Measurements from ENCODE around the gene BTBD3.

- TF ChIP-seq, protein P1, sequence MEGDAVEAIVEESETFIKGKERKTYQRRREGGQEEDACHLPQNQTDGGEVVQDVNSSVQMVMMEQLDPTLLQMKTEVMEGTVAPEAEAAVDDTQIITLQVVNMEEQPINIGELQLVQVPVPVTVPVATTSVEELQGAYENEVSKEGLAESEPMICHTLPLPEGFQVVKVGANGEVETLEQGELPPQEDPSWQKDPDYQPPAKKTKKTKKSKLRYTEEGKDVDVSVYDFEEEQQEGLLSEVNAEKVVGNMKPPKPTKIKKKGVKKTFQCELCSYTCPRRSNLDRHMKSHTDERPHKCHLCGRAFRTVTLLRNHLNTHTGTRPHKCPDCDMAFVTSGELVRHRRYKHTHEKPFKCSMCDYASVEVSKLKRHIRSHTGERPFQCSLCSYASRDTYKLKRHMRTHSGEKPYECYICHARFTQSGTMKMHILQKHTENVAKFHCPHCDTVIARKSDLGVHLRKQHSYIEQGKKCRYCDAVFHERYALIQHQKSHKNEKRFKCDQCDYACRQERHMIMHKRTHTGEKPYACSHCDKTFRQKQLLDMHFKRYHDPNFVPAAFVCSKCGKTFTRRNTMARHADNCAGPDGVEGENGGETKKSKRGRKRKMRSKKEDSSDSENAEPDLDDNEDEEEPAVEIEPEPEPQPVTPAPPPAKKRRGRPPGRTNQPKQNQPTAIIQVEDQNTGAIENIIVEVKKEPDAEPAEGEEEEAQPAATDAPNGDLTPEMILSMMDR (IDR thresholded peaks at IDR 0.05), result no peak
- TF ChIP-seq ZFX (IDR thresholded peaks at IDR 0.05; ENCODE audit: borderline replicate concordance), result no peak
These were observed 12.3 kb downstream of the BTBD3 start for GRCh38 chr20:11929947-11930346.

Measured in 22Rv1 (cell line).